GM23338 (cell line): ENCODE data around the gene ZBP1.

Experiments used
- CREB1 ChIP-seq: fragments of 250-450 bp; sonication (Bioruptor Pico); IDR thresholded peaks from 2 replicates; pipeline ENCODE4 v1.5.0; 2020; ENCODE audit warnings: low read depth, mild to moderate bottlenecking, moderate library complexity
- EZH2 ChIP-seq: fragments of 200-600 bp; sonication (generic); IDR thresholded peaks from one replicate; pipeline ENCODE4 v1.8.0; 2017; ENCODE audit warnings: antibody characterized with exemption, mild to moderate bottlenecking, low read depth; ENCODE audit not compliant: unreplicated experiment
- EZH2phosphoT487 ChIP-seq: fragments of 200-600 bp; sonication (generic); IDR thresholded peaks from one replicate; pipeline ENCODE4 v1.8.1; 2018; ENCODE audit warnings: antibody characterized with exemption; ENCODE audit not compliant: unreplicated experiment
- JUNB ChIP-seq: IDR thresholded peaks from one replicate; pipeline ENCODE4 v1.6.1; 2016; ENCODE audit warnings: antibody characterized with exemption; ENCODE audit not compliant: unreplicated experiment
- NANOG ChIP-seq: IDR thresholded peaks from 2 replicates; pipeline ENCODE4 v1.6.1; 2016; ENCODE audit warnings: antibody characterized with exemption, borderline replicate concordance
- POLR2AphosphoS5 ChIP-seq: IDR thresholded peaks from 2 replicates; pipeline ENCODE4 v1.6.1; 2016; ENCODE audit warnings: antibody characterized with exemption, low read depth
- STAT1 ChIP-seq: IDR thresholded peaks from one replicate; pipeline ENCODE4 v1.6.1; 2016; ENCODE audit warnings: antibody characterized with exemption; ENCODE audit not compliant: unreplicated experiment
- ZNF114 ChIP-seq: fragments of 250-450 bp; sonication (Bioruptor Pico); IDR thresholded peaks from 2 replicates; pipeline ENCODE4 v1.5.0; 2020; ENCODE audit warnings: mild to moderate bottlenecking, moderate library complexity
- ZNF331 ChIP-seq: fragments of 250-450 bp; sonication (Bioruptor Pico); IDR thresholded peaks from 2 replicates; pipeline ENCODE4 v1.5.0; 2020; ENCODE audit warnings: low read depth, mild to moderate bottlenecking, moderate library complexity
- TF ChIP-seq, protein P1 (sequence below): IDR thresholded peaks from one replicate; pipeline ENCODE4 v1.6.1; 2018; ENCODE audit warnings: antibody characterized with exemption; ENCODE audit not compliant: unreplicated experiment
- TF ChIP-seq, protein P2 (sequence below), 2 experiments: fragments of 200-600 bp in 1 of 2; sonication (generic) in 1 of 2; conservative IDR thresholded peaks; 2 replicates each; pipeline versions ENCODE4 v1.5.1 to v1.6.1; 2016 to 2017; ENCODE audit warnings: antibody characterized with exemption in 2 of 2, low read depth in 2 of 2, mild to moderate bottlenecking in 2 of 2, moderate library complexity in 1 of 2

DNA sequence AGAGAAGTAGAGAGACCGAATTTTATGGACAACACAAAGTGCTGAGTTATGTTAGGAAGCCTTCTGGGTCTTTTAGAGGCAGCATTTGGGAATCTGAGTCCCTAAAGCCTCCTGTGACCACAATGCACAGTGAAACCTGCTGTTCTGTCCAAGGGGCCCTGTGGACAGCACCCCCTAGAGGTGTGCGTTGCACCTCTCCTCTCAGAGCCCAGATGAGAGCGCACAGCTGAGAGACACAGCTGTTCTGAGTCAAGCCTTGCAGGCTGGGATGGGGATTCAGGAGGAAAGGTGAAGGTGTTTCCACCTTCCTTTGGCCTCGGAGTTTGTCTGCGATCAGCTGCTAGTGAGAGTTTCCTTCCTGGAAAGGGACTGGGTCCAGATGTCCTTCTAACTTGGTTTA, 46.3 kb downstream of the ZBP1 start:
- TF ChIP-seq, protein P1, sequence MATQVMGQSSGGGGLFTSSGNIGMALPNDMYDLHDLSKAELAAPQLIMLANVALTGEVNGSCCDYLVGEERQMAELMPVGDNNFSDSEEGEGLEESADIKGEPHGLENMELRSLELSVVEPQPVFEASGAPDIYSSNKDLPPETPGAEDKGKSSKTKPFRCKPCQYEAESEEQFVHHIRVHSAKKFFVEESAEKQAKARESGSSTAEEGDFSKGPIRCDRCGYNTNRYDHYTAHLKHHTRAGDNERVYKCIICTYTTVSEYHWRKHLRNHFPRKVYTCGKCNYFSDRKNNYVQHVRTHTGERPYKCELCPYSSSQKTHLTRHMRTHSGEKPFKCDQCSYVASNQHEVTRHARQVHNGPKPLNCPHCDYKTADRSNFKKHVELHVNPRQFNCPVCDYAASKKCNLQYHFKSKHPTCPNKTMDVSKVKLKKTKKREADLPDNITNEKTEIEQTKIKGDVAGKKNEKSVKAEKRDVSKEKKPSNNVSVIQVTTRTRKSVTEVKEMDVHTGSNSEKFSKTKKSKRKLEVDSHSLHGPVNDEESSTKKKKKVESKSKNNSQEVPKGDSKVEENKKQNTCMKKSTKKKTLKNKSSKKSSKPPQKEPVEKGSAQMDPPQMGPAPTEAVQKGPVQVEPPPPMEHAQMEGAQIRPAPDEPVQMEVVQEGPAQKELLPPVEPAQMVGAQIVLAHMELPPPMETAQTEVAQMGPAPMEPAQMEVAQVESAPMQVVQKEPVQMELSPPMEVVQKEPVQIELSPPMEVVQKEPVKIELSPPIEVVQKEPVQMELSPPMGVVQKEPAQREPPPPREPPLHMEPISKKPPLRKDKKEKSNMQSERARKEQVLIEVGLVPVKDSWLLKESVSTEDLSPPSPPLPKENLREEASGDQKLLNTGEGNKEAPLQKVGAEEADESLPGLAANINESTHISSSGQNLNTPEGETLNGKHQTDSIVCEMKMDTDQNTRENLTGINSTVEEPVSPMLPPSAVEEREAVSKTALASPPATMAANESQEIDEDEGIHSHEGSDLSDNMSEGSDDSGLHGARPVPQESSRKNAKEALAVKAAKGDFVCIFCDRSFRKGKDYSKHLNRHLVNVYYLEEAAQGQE, result no peak
- TF ChIP-seq, protein P2, sequence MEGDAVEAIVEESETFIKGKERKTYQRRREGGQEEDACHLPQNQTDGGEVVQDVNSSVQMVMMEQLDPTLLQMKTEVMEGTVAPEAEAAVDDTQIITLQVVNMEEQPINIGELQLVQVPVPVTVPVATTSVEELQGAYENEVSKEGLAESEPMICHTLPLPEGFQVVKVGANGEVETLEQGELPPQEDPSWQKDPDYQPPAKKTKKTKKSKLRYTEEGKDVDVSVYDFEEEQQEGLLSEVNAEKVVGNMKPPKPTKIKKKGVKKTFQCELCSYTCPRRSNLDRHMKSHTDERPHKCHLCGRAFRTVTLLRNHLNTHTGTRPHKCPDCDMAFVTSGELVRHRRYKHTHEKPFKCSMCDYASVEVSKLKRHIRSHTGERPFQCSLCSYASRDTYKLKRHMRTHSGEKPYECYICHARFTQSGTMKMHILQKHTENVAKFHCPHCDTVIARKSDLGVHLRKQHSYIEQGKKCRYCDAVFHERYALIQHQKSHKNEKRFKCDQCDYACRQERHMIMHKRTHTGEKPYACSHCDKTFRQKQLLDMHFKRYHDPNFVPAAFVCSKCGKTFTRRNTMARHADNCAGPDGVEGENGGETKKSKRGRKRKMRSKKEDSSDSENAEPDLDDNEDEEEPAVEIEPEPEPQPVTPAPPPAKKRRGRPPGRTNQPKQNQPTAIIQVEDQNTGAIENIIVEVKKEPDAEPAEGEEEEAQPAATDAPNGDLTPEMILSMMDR (conservative IDR thresholded peaks at IDR 0.05; ENCODE audit: low read depth in 2 of 2), result peak; percentile 75 to 80
- TF ChIP-seq CREB1 (CRISPR knock-in tag) (no peak), EZH2 (no peak), POLR2AphosphoS5 (no peak), EZH2phosphoT487 (no peak), JUNB (no peak), NANOG (no peak), ZNF331 (CRISPR knock-in tag) (no peak), ZNF114 (CRISPR knock-in tag) (no peak), STAT1 (no peak)
